ENCODE results near the gene C12orf50.

DNA sequence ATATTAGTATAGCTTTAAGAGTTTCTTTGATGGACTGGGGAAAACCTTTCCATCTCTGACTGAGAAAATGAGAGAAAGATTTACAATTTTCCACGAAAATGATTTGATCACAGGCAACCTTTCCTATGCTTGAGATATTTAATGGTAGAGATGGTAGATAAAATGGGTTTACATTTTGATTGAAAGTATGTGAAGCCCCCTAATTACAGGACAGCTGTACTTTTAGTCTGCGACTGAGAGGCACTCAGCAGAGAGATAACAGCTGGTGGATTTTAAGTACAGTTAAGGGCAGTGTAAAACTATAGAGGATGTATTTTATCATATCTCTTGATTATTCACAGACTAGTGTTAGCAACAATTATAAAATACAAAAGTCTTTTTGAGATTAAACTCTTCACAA, 40.7 kb downstream of the C12orf50 start:
- TF ChIP-seq, protein P1, sequence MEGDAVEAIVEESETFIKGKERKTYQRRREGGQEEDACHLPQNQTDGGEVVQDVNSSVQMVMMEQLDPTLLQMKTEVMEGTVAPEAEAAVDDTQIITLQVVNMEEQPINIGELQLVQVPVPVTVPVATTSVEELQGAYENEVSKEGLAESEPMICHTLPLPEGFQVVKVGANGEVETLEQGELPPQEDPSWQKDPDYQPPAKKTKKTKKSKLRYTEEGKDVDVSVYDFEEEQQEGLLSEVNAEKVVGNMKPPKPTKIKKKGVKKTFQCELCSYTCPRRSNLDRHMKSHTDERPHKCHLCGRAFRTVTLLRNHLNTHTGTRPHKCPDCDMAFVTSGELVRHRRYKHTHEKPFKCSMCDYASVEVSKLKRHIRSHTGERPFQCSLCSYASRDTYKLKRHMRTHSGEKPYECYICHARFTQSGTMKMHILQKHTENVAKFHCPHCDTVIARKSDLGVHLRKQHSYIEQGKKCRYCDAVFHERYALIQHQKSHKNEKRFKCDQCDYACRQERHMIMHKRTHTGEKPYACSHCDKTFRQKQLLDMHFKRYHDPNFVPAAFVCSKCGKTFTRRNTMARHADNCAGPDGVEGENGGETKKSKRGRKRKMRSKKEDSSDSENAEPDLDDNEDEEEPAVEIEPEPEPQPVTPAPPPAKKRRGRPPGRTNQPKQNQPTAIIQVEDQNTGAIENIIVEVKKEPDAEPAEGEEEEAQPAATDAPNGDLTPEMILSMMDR (IDR thresholded peaks at IDR 0.05; ENCODE audit: poor library complexity): no peak
- TF ChIP-seq EZH2phosphoT487 (IDR thresholded peaks at IDR 0.05; ENCODE audit: low read depth, severe bottlenecking, unreplicated experiment) (no peak), EZH2 (IDR thresholded peaks at IDR 0.05; ENCODE audit: borderline replicate concordance) (no peak)
